H1 (cell line): ENCODE data around the gene GNAQ. TPM values are rescaled to one million over a fixed set of nuclear protein-coding genes. Genes with fewer than 3 reads are reported as not detected.

Experiments
- BCL11A ChIP-seq, 2 experiments: IDR thresholded peaks; one replicate each; pipeline ENCODE4 v1.6.1; 2011; ENCODE audit warnings: low read depth in 2 of 2, low read length in 2 of 2, mild to moderate bottlenecking in 2 of 2
- CHD2 ChIP-seq: IDR thresholded peaks from 2 replicates; pipeline ENCODE4 v1.6.1; 2012; ENCODE audit warnings: low read length, improper control_type of control experiment
- CTBP2 ChIP-seq: IDR thresholded peaks from 2 replicates; pipeline ENCODE4 v1.7.0; 2011; ENCODE audit warnings: borderline replicate concordance, mild to moderate bottlenecking, moderate library complexity, mixed read lengths, low read length; ENCODE audit not compliant: insufficient read depth, insufficient read length
- KDM5A ChIP-seq: fragments of 200-600 bp; IDR thresholded peaks from 2 replicates; pipeline ENCODE4 v1.7.1; 2012; ENCODE audit warnings: mild to moderate bottlenecking, low read length, inconsistent platforms, mixed read lengths
- MAFK ChIP-seq: IDR thresholded peaks from 2 replicates; pipeline ENCODE4 v1.6.1; 2012; ENCODE audit warnings: low read depth, mild to moderate bottlenecking, improper control_type of control experiment, low read length
- RNF2 ChIP-seq: fragments of 200-900, 300-1000 bp; sonication (generic); IDR thresholded peaks from 2 replicates; pipeline ENCODE4 v1.7.1; 2016; ENCODE audit warnings: borderline replicate concordance, low read depth, mild to moderate bottlenecking, antibody characterized with exemption, low read length; ENCODE audit not compliant: poor library complexity, severe bottlenecking; ENCODE audit errors: missing control alignments
- SAP30 ChIP-seq: fragments of 300-600 bp; sonication (generic); IDR thresholded peaks from 2 replicates; pipeline ENCODE4 v1.7.1; 2012; ENCODE audit warnings: low read length, moderate library complexity, mild to moderate bottlenecking, inconsistent platforms; ENCODE audit not compliant: insufficient read depth, insufficient replicate concordance
- polyA plus RNA-seq, 7 experiments: library from polyadenylated mRNA; depleted of rRNA in 3 of 7; stranded (reverse) in 5 of 7; unstranded in 2 of 7; fragments of >200 nt in 5 of 7; fragments of 200-250 nt in 2 of 7; gene quantifications; 1 replicate in 5 of 7; 2 replicates in 1 of 7; 4 replicates in 1 of 7; pipeline versions ENCODE4 v1.2.1 to v1.2.3, GENCODE V29; 2011 to 2013; ENCODE audit warnings: missing spikeins in 2 of 7, mixed read lengths in 2 of 7
- total RNA-seq: library from RNA; stranded (reverse); fragmentation: NEBNext Ultra II Directional; extraction: Animal tissue kit (Norgen Biotek cat#: 25700); gene quantifications from 2 replicates; pipeline ENCODE4 v1.2.1, GENCODE V29; 2021

The GNAQ gene
- total and polyA plus RNA-seq, 2 of the 8 experiments (the other 6 are each of a cell fraction or from before 2014, with no cell fraction given) = 22.8 to 63.8 TPM

- no peak for TF ChIP-seq SAP30
- no peak for TF ChIP-seq CTBP2
- no peak for TF ChIP-seq RNF2
- TF ChIP-seq MAFK = no peak
- no peak for TF ChIP-seq KDM5A
- TF ChIP-seq CHD2 = no peak
- no peak for TF ChIP-seq BCL11A (IDR thresholded peaks at IDR 0.05; ENCODE audit: low read depth in 2 of 2, low read length in 2 of 2)
- TF ChIP-seq, all 59 proteins: peak for 0
Measured at GRCh38 chr9:78026947-78027346, 4.7 kb downstream of the GNAQ start (continued).
